Ovary (tissue), 3 donors: Measurements from ENCODE around the gene PERCC1.

Experiments used
- CTCF ChIP-seq, 3 donors: fragments of 450-650 bp in 2 of 3; fragments of 200-600 bp in 1 of 3; IDR thresholded peaks; one replicate each; pipeline versions ENCODE4 v1.5.1 to v1.8.0; 2016 to 2022; ENCODE audit warnings: antibody characterized with exemption in 3 of 3, mild to moderate bottlenecking in 1 of 3
- POLR2A ChIP-seq: fragments of 450-650 bp; IDR thresholded peaks from one replicate; pipeline ENCODE4 v1.6.1; 2017; ENCODE audit warnings: antibody characterized with exemption, mild to moderate bottlenecking, moderate library complexity
- donor health status: DM: no; HTN: no; CAD: no.

GRCh38 chr16:1465567-1465915 is 34.7 kb downstream of the PERCC1 start:
- TF ChIP-seq CTCF (IDR thresholded peaks at IDR 0.05) (no peak), POLR2A (no peak)
